ENCODE data around the gene PIGP.

DNA sequence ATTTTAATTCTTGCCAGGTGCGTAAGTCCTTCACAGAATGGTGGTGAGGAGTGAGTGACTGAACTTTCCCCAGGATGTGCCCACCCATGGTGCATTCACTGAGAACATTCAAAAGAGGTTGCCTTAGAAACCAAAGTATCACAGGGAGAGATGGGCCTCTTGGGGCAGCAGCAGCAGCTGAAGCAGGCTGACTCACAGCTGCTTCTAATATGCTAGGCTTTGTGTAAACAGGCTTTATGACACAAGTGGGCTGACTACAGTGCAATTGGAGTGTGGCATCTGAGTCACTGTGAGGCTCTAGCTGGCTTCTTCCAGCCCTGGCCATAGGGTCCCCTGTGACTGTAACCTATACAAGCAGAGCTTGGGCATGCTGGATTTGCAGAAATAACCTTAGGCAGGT is 12.6 kb downstream of the PIGP start:
- TF ChIP-seq, protein P1, sequence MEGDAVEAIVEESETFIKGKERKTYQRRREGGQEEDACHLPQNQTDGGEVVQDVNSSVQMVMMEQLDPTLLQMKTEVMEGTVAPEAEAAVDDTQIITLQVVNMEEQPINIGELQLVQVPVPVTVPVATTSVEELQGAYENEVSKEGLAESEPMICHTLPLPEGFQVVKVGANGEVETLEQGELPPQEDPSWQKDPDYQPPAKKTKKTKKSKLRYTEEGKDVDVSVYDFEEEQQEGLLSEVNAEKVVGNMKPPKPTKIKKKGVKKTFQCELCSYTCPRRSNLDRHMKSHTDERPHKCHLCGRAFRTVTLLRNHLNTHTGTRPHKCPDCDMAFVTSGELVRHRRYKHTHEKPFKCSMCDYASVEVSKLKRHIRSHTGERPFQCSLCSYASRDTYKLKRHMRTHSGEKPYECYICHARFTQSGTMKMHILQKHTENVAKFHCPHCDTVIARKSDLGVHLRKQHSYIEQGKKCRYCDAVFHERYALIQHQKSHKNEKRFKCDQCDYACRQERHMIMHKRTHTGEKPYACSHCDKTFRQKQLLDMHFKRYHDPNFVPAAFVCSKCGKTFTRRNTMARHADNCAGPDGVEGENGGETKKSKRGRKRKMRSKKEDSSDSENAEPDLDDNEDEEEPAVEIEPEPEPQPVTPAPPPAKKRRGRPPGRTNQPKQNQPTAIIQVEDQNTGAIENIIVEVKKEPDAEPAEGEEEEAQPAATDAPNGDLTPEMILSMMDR (IDR thresholded peaks at IDR 0.05; ENCODE audit: low read depth, low read length, poor library complexity, severe bottlenecking) = no peak
- no peak for TF ChIP-seq EZH2phosphoT487 (IDR thresholded peaks at IDR 0.05; ENCODE audit: borderline replicate concordance, low read length)
